BE2C (cell line): ENCODE data around the gene CRYAA.
"Not testable (repeated sequence)": the region's sequence is repeated elsewhere in the genome, so short reads cannot be mapped to it uniquely, and the experiment has no call there.

Source experiments
- DNase-seq: peaks from one replicate; pipeline ENCODE4 v3.0.0-alpha.2; 2020
- H3K27me3 ChIP-seq: fragments of 250-450 bp; sonication (Bioruptor Pico); 2 replicates; pipeline ENCODE4 v1.5.1; 2020; ENCODE audit warnings: mild to moderate bottlenecking
- H3K36me3 ChIP-seq: fragments of 250-450 bp; sonication (Bioruptor Pico); 2 replicates; pipeline ENCODE4 v1.5.1; 2020; ENCODE audit warnings: mild to moderate bottlenecking
- H3K4me1 ChIP-seq: fragments of 250-450 bp; sonication (Bioruptor Pico); 2 replicates; pipeline ENCODE4 v1.5.1; 2020
- H3K4me3 ChIP-seq: 2 replicates; pipeline ENCODE4 v1.5.1; 2011; ENCODE audit warnings: low read depth, low read length
- H3K9me3 ChIP-seq: fragments of 250-450 bp; sonication (Bioruptor Pico); 2 replicates; pipeline ENCODE4 v1.5.1; 2020
- TF ChIP-seq, protein P1 (sequence below): IDR thresholded peaks from 2 replicates; pipeline ENCODE4 v1.5.1; 2012; ENCODE audit warnings: mild to moderate bottlenecking, low read depth, low read length

CRYAA gene

DNA sequence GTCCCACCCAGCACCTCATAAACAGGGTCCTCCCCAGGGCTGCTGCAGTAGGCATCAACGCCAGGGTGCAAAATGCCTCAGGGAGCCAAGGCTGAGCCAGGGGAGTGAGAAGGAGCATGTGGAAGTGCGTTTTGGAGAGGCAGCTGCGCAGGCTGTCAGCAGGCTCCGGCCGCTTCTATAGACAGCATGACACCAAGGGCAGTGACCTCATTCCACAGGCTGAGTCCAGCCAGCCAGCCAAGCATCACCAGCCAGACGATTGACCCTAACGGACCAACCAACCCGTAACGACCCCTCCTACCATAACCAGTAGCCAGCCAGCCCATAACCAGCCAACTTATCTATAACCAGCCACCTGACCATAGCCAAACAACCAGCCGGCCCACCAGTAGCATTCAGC is 1.1 kb downstream of the CRYAA start:
- H3K4me3 ChIP-seq, H3K9me3 ChIP-seq, H3K27me3 ChIP-seq: not testable (repeated sequence)

DNA sequence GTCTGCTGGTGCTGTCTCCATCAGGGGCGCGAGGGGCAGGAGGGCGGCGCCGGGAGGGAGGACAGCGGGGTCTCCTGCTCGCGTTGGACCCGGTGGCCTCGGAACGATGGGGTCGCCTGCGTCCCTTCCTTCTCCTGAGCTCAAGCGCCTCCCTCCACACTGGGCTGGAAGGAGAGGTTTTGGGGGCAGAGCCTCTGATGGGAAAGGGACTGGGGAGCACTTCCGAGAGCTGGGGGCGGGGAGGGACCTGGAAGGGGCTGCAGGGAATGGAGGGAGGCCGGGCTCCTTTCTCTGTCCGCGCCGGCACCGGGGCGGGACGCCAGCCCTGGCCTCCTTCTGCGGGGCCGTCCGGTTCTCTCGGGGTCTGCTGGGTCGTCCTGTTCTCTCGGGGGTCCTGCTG is 4.0 kb downstream of the CRYAA start:
- H3K27me3 ChIP-seq, H3K36me3 ChIP-seq, H3K4me3 ChIP-seq, H3K4me1 ChIP-seq, DNase-seq, H3K9me3 ChIP-seq: not testable (repeated sequence)

More for the DNA sequence above, 1.1 kb downstream of the CRYAA start:
- H3K36me3 ChIP-seq, DNase-seq, H3K4me1 ChIP-seq: not testable (repeated sequence)

DNA sequence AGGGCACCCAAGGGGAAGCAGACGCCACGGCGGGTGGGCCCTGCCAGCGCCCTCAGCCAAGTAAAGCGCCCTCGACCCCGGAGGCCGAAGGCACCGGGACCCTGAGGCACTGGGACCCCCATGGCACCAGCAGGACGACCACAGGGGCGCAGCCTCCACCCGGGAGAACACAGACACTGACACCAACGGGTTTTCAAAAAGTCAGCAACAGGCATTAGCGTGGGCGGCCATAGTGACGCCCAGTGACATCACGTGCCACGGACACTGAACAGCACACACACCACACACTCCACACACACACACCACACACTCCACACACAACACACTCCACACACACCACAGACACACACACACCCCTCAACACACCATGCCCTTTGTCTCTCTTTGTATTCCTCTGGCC is 4.6 kb downstream of the CRYAA start:
- not testable (repeated sequence) for DNase-seq, H3K27me3 ChIP-seq, H3K9me3 ChIP-seq, H3K4me3 ChIP-seq, H3K4me1 ChIP-seq, H3K36me3 ChIP-seq

DNA sequence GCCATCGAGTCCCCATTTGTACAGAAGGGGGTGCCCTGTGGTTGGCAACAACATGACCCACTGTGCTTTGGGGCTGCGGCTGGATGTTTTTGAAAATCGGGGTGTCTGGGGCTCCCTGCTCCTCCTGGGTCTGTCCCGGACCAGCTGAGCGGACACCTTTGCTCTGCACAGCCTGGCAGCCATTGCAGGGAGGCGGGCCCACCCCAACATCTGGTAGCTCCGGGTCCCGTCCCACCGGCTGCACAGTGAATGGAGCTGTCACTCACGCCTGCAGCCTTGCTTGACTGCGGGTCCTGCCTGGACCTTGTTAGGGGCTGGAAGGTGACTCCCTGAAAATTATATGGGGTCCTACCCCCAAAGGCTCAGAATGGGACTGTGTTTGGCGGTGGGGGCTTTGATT is 5.1 kb downstream of the CRYAA start:
- not testable (repeated sequence) for H3K9me3 ChIP-seq, DNase-seq, H3K4me1 ChIP-seq, H3K27me3 ChIP-seq, H3K4me3 ChIP-seq, H3K36me3 ChIP-seq

DNA sequence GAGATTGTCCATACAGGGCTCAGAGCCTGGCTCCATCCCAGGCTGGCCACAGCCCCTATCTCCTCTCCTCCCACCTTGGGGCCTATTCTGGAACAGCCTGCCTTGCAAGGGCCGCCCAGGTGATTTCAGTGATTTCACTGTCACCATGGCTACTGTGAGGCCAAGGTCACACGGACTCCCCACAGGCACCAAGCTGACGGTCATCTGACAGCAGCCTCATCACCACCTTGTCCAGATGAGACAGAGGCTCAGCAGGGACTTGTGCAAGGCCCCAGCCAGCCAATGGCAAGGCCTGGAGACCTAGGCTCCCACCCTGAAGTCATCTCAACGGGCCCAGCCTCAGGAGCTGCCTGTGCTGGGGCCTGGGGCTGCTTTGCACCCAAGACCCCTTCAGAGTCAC is 6.2 kb downstream of the CRYAA start:
- not testable (repeated sequence) for DNase-seq

DNA sequence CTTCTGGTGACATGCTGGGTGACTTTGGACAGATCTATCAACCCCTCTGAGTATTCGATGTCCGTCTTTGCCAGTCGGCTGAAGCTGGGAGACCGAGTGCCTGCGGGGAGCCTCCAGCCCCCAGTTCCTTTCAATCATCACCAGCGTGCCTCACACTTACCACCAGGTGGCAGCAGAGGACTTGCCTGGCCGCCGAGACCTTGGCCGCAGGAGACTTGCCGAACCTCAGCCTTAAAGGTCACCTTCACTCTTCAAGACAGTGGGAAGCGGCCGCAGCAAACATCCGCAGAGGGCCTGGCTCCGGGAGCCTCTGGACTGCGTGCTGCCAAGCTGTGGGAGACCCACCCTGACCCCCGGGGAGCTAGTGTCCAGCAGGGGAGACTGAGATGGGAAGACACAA is 7.8 kb downstream of the CRYAA start:
- H3K27me3 ChIP-seq, H3K9me3 ChIP-seq, H3K4me3 ChIP-seq, H3K4me1 ChIP-seq, H3K36me3 ChIP-seq, DNase-seq: not testable (repeated sequence)

More for the DNA sequence above, 6.2 kb downstream of the CRYAA start:
- not testable (repeated sequence) for H3K36me3 ChIP-seq, H3K4me3 ChIP-seq, H3K27me3 ChIP-seq, H3K9me3 ChIP-seq, H3K4me1 ChIP-seq

DNA sequence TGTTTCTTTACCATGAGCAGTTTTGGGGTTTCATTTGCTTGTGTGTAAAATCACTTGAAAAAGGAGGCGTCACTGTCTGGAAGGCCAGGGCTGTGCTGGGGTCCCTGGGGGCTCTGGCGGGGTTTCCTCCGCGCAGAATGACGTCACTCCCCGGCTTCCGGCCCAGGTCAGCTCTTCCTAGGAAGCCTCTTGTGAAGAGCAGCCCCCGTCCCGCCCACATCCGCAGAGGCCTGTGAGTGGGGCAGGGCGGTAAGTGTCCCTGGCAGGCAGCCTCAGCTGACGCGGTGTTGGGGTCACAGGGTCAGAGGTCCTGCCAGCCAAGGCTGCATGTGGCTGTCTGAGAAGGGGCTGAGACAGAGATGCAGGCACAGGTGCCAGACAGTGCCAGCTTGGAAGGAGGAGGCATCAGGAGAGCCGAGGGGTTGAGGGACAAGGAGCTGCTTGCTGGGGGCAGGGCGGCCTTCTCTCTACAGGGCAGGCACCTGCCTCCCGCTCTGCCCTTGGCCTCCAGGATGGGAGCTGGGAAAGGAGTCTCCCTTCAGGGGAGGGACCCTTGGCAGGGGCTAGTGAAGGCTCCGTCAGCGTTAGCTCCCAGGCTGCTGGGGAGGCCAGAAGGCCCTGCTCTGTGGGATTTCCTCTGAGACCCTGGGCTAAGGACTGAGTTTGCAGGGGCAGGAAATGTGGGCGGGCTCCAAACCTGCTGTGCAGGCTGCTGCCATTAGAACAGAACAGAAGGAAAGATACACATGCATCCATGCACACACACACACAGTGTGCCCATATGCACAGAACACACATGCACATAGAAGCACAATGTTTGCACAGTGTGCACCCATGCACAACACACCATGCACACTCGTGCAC is 8.5 kb downstream of the CRYAA start:
- DNase-seq, H3K36me3 ChIP-seq: not testable (repeated sequence)

DNA sequence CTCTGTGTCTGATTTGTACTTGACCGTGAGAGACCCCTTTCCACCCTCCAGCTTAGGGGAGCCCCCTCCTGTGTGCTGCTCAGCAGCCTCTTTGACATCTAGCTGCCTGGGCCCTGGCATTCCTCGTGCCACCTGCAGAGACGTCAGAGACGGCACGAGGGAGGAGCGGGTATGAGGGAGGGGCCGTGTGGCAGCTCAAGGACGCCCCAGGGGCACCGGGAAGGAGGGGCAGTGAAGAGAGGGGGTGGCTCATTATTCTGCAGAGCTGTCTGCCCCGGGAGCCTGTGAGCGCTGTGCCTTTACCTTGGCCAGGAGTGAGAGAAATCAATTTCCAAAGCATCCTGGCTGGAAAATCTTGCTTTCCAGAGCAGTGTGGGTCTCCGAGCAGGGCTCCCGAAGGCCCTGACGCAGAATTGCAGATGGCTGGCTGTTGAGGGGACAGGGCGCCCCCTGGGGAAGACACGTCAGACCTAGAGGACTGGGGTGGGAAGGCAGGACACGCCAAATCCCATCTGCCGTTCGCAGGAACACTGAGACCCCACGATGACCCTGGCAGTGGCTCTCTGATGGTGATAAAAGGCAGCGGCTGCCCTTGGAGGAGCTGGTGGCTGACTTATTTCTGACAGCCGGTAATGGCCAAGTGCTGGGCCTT is 9.5 kb downstream of the CRYAA start:
- not testable (repeated sequence) for H3K4me1 ChIP-seq, H3K36me3 ChIP-seq, DNase-seq, H3K27me3 ChIP-seq, H3K4me3 ChIP-seq, H3K9me3 ChIP-seq

More for the DNA sequence above, 8.5 kb downstream of the CRYAA start:
- not testable (repeated sequence) for H3K9me3 ChIP-seq, H3K4me3 ChIP-seq, H3K27me3 ChIP-seq, H3K4me1 ChIP-seq

DNA sequence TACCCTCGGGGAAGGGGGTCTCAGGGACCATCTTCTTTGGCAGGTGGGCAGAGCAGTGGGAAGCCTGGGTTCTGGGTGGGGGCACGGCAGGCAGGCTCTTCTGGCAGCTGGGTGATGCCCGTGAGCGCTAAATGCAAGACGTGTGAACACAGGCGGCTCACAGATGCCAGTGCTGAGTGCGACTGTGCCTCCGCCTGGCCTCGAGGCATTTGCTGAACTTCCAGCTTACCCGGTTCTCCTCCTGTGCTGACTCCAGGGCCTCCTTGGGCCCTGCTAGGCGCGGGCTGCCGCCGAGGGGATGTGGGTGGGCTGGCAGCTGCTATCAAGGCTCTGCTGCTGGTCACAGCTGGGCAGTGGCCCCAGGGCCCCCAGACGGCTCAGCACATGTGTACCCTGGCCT is 12.2 kb downstream of the CRYAA start:
- not testable (repeated sequence) for H3K9me3 ChIP-seq, H3K4me1 ChIP-seq, H3K4me3 ChIP-seq, H3K27me3 ChIP-seq, H3K36me3 ChIP-seq, DNase-seq

DNA sequence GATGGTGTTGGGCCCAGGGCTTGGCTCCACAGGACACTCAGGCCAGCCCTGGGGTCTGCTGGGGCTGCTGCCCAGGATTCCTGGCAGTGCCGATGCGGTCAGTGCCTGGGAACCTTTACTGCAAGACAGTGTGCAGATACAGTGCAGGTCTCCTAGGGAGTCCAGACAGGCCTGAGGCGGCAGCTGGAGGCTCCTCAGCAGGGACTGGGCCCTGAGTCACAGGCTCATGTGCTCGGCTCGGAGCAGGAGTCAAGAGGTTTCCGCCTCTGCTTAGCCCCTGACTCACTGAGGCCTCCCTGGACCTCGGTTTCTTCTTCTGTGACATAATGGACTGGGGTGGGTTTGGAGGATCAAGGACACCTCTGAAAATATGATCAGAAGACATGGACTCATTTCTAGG is 18.5 kb downstream of the CRYAA start:
- H3K36me3 ChIP-seq, H3K4me1 ChIP-seq, H3K27me3 ChIP-seq, H3K9me3 ChIP-seq, DNase-seq, H3K4me3 ChIP-seq: not testable (repeated sequence)

DNA sequence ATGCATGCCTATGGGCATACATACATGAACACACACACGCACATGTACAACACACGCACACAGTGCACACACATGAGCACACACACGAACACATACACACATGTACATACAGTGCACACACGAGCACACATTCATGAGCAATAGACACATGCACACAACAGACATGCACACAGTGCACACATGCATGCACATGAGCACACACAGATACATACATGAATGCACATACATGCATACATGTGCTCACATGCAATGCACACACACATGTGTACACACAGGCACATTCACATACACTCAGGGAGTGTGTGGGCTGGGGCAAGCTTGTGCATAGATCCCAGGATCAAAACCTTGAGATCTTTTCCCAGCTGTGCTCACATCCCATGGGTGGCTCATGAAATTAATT is 18.9 kb downstream of the CRYAA start:
- Histone ChIP-seq H3K9me3 (no peaks in the 10 kb centered on the region), H3K4me3 (no peak overlapping the region), H3K4me1 (no peaks in the 10 kb centered on the region), H3K36me3 (no peaks in the 10 kb centered on the region), H3K27me3 (no peaks in the 10 kb centered on the region)
- TF ChIP-seq, protein P1, sequence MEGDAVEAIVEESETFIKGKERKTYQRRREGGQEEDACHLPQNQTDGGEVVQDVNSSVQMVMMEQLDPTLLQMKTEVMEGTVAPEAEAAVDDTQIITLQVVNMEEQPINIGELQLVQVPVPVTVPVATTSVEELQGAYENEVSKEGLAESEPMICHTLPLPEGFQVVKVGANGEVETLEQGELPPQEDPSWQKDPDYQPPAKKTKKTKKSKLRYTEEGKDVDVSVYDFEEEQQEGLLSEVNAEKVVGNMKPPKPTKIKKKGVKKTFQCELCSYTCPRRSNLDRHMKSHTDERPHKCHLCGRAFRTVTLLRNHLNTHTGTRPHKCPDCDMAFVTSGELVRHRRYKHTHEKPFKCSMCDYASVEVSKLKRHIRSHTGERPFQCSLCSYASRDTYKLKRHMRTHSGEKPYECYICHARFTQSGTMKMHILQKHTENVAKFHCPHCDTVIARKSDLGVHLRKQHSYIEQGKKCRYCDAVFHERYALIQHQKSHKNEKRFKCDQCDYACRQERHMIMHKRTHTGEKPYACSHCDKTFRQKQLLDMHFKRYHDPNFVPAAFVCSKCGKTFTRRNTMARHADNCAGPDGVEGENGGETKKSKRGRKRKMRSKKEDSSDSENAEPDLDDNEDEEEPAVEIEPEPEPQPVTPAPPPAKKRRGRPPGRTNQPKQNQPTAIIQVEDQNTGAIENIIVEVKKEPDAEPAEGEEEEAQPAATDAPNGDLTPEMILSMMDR, result no peak
- no peak for DNase-seq
